Psoas muscle (tissue), 8 donors: Measurements from ENCODE around the gene PRICKLE4. TPM values are rescaled to one million over a fixed set of nuclear protein-coding genes. Genes with fewer than 3 reads are reported as not detected.
"Not testable (repeated sequence)": the region's sequence is repeated elsewhere in the genome, so short reads cannot be mapped to it uniquely, and the experiment has no call there.

Experiments used
- ATAC-seq, 4 donors: fragments of 200-7000 bp; cut with Tn5 transposase; one replicate each; pipeline ENCODE4 v1.9.1; 2020; ENCODE audit warnings: moderate library complexity in 3 of 4, mild to moderate bottlenecking in 2 of 4
- DNase-seq, 2 donors: peaks; one replicate each; pipeline ENCODE4 v3.0.0-alpha.2; 2020
- H3K27ac ChIP-seq: fragments of 200-600 bp; one replicate; pipeline ENCODE4 v1.8.0; 2022
- H3K27me3 ChIP-seq, 3 donors: fragments of 200-600 bp in 1 of 3; one replicate each; pipeline versions ENCODE4 v1.6.1 to v1.8.0; 2013 to 2022; ENCODE audit warnings: low read length in 2 of 3, mild to moderate bottlenecking in 2 of 3, moderate library complexity in 1 of 3; ENCODE audit not compliant: insufficient read depth in 3 of 3
- H3K36me3 ChIP-seq, 2 donors: fragments of 200-600 bp in 1 of 2; one replicate each; pipeline versions ENCODE4 v1.6.1 to v1.8.0; 2013 to 2022; ENCODE audit warnings: low read depth in 1 of 2, mild to moderate bottlenecking in 1 of 2, moderate library complexity in 1 of 2; ENCODE audit not compliant: insufficient read depth in 1 of 2
- H3K4me1 ChIP-seq: fragments of 200-600 bp; one replicate; pipeline ENCODE4 v1.8.0; 2022
- H3K4me3 ChIP-seq: fragments of 200-600 bp; one replicate; pipeline ENCODE4 v1.8.0; 2022; ENCODE audit warnings: mild to moderate bottlenecking
- H3K9me3 ChIP-seq: fragments of 200-600 bp; one replicate; pipeline ENCODE4 v1.8.0; 2022
- WGBS, 3 donors: extraction: QIAGEN DNeasy Blood & Tissue Kit; methylation state at CpG; one replicate each; pipeline versions ENCODE4 v1.1.6 to v1.1.7; 2013; 5-methylcytosine and 5-hydroxymethylcytosine counted together
- intact Hi-C, 2 donors: fragments of 100-400 bp; cut with DNase I; formaldehyde crosslinking; loops; one replicate each; pipeline versions ENCODE4 v1.11.0 to v1.14.2; 2022
- polyA plus RNA-seq, 3 donors: library from polyadenylated mRNA; stranded (reverse); fragments of 200-250 nt; gene quantifications; one replicate each; pipeline ENCODE4 v1.2.3, GENCODE V29; 2013
- total RNA-seq, 4 donors: library from RNA; stranded (reverse); fragmentation: NEBNext Ultra II Directional in 2 of 4; extraction: Animal tissue kit (Norgen Biotek cat#: 25700) in 2 of 4; gene quantifications; one replicate each; pipeline versions ENCODE4 v1.2.1 to v1.2.4, GENCODE V29; 2021 to 2023
- TF ChIP-seq, protein P1 (sequence below): fragments of 200-600 bp; IDR thresholded peaks from one replicate; pipeline ENCODE4 v1.8.0; 2022; ENCODE audit warnings: antibody characterized with exemption
- donor health status: healthy with polysubstance abuse.
- donor health status: DM: no; HTN: no; CAD: no; lungs with moderate emphysema.
- donor health status: Bipolar disorder and iron deficiency.
- donor health status: healthy.
- donor health status: DM: yes; HTN: yes; CAD: no.
- donor health status: DM: no; HTN: no; CAD: no.
- donor health status: DM: no; HTN: no; CAD: no.
- donor health status: DM: yes; HTN: yes; CAD: no.

The PRICKLE4 gene
- total and polyA plus RNA-seq, 7 donors, result 0.46 to 0.92 (median 0.70) TPM; not detected in 2

DNA sequence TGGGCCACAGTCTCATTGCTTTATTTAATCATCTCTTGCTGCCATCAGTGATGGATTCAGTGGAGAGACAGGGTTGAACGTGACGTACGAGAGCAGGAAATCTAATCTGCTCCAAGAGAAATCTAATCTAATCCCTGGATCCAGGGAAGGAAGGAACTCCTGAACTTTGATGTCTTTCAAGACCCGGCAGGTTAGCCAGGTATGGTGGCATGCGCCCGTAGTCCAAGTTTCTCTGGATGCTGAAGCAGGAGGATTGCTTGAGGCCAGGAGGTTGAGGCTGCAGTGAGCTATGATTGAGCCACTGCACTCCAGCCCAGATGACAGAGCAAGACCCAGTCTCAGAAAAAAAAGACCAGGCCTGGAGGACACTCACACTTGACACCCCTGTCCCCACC is 21.9 kb upstream of the PRICKLE4 start:
- ATAC-seq (no peak), DNase-seq (no peak)
- no peak overlapping the region for H3K27ac ChIP-seq
- intact Hi-C loops, result no loop called here
- no peaks in the 10 kb centered on the region for H3K9me3 ChIP-seq
- H3K4me3 ChIP-seq, result no peak overlapping the region
- H3K4me1 ChIP-seq, result peaks cover 3% of the 10 kb centered on the region
- H3K27me3 ChIP-seq, result no peaks in the 10 kb centered on the region
- 77 to 86% (median 84%) methylated on average over 6 of the region's 6 CpGs for WGBS, 3 donors
- no peaks in the 10 kb centered on the region for H3K36me3 ChIP-seq
- TF ChIP-seq, protein P1, sequence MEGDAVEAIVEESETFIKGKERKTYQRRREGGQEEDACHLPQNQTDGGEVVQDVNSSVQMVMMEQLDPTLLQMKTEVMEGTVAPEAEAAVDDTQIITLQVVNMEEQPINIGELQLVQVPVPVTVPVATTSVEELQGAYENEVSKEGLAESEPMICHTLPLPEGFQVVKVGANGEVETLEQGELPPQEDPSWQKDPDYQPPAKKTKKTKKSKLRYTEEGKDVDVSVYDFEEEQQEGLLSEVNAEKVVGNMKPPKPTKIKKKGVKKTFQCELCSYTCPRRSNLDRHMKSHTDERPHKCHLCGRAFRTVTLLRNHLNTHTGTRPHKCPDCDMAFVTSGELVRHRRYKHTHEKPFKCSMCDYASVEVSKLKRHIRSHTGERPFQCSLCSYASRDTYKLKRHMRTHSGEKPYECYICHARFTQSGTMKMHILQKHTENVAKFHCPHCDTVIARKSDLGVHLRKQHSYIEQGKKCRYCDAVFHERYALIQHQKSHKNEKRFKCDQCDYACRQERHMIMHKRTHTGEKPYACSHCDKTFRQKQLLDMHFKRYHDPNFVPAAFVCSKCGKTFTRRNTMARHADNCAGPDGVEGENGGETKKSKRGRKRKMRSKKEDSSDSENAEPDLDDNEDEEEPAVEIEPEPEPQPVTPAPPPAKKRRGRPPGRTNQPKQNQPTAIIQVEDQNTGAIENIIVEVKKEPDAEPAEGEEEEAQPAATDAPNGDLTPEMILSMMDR, result no peak

DNA sequence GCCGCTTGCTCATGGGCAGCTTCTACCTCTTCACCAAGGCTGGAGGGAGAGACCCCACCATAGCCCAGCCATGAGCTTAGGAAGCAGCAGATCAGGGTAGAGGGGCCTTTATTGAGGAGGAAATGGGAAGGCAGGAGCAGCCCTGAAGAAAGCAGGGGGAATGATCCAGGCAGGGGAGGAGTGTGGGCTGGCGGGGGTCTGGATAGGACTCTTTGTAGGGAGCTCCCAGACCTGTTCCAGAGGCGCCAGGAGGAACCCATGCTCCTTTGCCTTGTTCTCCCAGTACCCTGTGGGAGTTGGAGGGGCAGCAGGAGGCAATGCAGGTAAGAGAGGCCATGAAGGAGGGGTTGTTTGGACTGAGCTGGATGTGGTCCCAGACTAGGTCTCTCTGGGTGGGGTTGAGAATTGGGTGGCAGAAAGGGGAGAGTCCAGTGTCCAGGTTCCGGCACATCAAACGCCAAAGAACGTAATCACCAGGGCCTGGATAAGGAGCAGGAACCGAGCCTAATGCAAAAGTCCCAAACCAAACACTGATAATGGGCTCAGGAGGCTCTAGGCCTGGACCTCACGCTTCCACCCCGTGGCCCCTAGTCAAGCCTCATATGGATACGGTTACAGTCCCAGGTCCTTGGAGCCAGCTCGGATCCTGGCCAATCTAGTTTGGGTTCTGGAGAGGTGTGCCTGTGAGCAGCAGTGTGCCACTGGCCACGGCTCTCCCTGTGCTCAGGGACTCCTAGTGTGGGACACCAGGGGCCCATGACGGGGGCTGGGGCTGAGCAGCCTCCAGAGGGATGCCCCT is 21.3 kb upstream of the PRICKLE4 start:
- ATAC-seq (no peak), DNase-seq (no peak)
- Histone ChIP-seq H3K4me3 (no peak overlapping the region), H3K36me3 (no peaks in the 10 kb centered on the region), H3K4me1 (peaks cover 3% of the 10 kb centered on the region), H3K27me3 (no peaks in the 10 kb centered on the region), H3K9me3 (no peaks in the 10 kb centered on the region), H3K27ac (no peak overlapping the region)
- intact Hi-C loops, result no loop called here
- TF ChIP-seq, protein P1, result no peak
- WGBS, 3 donors, result 88 to 90% (median 89%) methylated on average over 13 of the region's 13 CpGs

DNA sequence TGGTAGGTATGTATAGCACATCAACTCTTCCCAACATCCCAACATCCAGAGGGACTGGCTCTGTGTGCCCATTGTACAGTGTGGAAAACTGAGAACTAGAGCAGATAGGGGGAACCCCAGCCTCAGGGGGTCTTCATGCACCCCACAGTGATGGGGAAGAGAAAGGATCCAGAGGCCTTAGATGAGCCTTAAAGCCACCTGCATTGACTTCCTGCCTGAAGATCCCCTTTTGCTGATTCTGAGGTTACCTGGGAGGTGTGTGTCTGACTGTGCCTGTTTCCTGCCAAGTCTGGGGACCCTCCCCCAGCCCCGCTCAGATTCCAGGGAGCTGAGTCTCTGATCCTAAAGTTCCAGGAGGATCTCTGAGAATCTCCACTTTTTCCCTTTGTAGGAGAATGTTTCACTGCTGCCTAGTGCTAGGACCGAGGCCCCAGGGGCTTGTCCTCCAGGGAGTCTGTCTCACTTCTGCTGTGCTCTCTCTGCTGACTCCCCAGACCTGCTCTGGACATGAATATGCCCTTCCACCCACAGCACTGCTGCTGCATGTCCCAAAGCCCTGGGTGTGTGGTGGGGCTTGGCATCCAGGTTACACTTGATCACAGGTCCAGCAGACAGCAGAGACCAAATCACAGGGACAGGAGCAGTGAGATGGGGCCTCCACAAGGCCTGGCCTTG is 20.5 kb upstream of the PRICKLE4 start:
- Histone ChIP-seq H3K36me3 (no peaks in the 10 kb centered on the region), H3K27me3 (no peaks in the 10 kb centered on the region), H3K4me1 (peaks cover 3% of the 10 kb centered on the region), H3K4me3 (no peak overlapping the region), H3K27ac (no peak overlapping the region), H3K9me3 (no peaks in the 10 kb centered on the region)
- ATAC-seq (no peak), DNase-seq (no peak)
- 73 to 90% (median 85%) methylated on average over 2 of the region's 2 CpGs for WGBS, 3 donors
- TF ChIP-seq, protein P1, result no peak
- intact Hi-C loops, result no loop called here

DNA sequence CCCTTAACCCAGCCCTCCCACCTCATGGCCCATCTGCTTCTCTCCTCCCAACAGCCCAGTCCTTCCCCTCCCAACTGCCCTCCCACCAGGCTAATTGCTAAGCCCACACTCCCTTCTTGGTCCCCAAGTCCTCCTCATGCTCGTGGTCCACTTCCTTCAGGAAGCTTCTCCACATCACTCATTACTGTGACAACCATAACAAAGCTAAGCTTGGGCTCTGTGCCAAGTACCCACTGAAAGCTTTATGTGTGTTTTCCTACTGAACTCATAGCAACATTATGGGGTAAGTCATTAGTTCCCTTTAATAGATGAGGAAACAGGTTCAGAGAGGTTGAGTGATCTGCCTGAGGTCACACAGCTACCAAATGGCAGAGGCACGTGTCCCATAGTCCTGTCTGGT is 17.1 kb upstream of the PRICKLE4 start:
- no peak for ATAC-seq
- WGBS, 3 donors, result 32 to 40% (median 39%) methylated on average over 2 of the region's 2 CpGs

DNA sequence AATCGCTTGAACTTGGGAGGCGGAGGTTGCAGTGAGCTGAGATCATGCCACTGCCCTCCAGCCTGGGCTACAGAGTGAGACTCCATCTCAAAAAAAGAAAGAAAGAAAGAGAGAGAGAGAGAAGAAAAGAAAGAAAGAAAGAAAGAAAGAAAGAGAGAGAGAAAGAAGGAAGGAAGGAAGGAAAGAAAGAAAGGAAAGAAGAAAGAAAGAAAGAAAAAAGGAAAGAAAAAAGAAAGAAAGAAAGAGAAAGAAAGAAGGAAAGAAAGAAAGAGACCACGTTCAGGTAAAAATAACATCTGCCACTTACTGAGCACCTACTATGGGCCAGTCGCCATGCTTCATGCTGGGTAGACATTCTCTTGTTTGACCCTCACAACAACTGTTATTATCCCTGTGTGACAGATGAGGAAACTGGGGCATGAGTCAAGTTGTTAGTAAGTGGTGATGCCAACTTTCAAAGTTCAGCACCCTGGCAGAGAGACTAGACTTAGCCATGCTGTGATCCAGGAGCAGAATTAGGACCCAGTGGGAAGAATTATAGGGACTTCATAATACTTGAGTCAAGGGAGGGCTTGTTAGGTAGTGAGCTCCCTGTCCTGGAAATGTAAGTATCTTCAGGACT is 14.4 kb upstream of the PRICKLE4 start:
- H3K27ac ChIP-seq, H3K27me3 ChIP-seq, DNase-seq, intact Hi-C loops, H3K9me3 ChIP-seq, H3K4me1 ChIP-seq, H3K4me3 ChIP-seq: not testable (repeated sequence)
- peaks cover 3 to 18% of the 10 kb centered on the region in 2 donors for H3K36me3 ChIP-seq
- WGBS, 3 donors, result 84 to 88% (median 87%) methylated on average over 4 of the region's 4 CpGs
- peak in 1 of 4 donors; percentile 19 for ATAC-seq

More for the DNA sequence above, 17.1 kb upstream of the PRICKLE4 start:
- DNase-seq, result no peak
- H3K4me3 ChIP-seq, result no peak overlapping the region
- H3K9me3 ChIP-seq, result no peaks in the 10 kb centered on the region
- no peaks in the 10 kb centered on the region for H3K36me3 ChIP-seq
- no peak overlapping the region for H3K27ac ChIP-seq
- intact Hi-C loops, result no loop called here
- no peaks in the 10 kb centered on the region for H3K4me1 ChIP-seq
- TF ChIP-seq, protein P1, result no peak
- H3K27me3 ChIP-seq, result no peaks in the 10 kb centered on the region
